HG02678 (cell line): ENCODE measurements around the gene TNFRSF8.

ENCODE experiments used
- ATAC-seq: cut with Tn5 transposase; IDR thresholded peaks from one replicate; pipeline ENCODE4 v1.9.1; 2021; ENCODE audit warnings: mild to moderate bottlenecking, moderate library complexity; ENCODE audit not compliant: unreplicated experiment

TNFRSF8 gene

GRCh38 chr1:12185918-12186678 is 123.0 kb downstream of the TNFRSF8 start:
- ATAC-seq: no peak

GRCh38 chr1:12186679-12186985 is 123.5 kb downstream of the TNFRSF8 start:
- no peak for ATAC-seq

GRCh38 chr1:12188115-12188514 is 125.0 kb downstream of the TNFRSF8 start:
- no peak for ATAC-seq

- no peak for ATAC-seq
Observed at GRCh38 chr1:12188657-12189327, 125.7 kb downstream of the TNFRSF8 start.

- no peak for ATAC-seq
Observed at GRCh38 chr1:12189328-12189682, 126.2 kb downstream of the TNFRSF8 start.

GRCh38 chr1:12191242-12192032 is 128.3 kb downstream of the TNFRSF8 start:
- no peak for ATAC-seq
